HCT116 (cell line): ENCODE measurements around the gene TPRKB. TPM values are rescaled to one million over a fixed set of nuclear protein-coding genes. Genes with fewer than 3 reads are reported as not detected.
A peak's percentile ranks its signal among the peaks of the same experiment; 100 is the strongest.

ENCODE experiments used
- ATAC-seq: fragments of 200-7000 bp; cut with Tn5 transposase; 2 replicates; pipeline ENCODE4 v1.9.1; 2020; ENCODE audit warnings: mild to moderate bottlenecking, moderate library complexity
- BruUV-seq: library from RNA; stranded (reverse); fragments of 400-500 nt; replicated peaks from 2 replicates; lab custom pipeline; 2021; lab: Mats Ljungman, UMichigan
- CTCF ChIA-PET: fragments of 300-600 bp; sonication (Branson Sonifier 250); formaldehyde crosslinking; loops from one replicate; lab custom pipeline; 2021; ENCODE audit warnings: antibody characterized with exemption; lab: Charles Lee
- POLR2A ChIA-PET: fragments of 300-600, 350-600 bp; sonication (Branson Sonifier 250); formaldehyde crosslinking; loops from one replicate; lab custom pipeline; 2021; ENCODE audit warnings: antibody characterized with exemption; lab: Charles Lee
- RAD21 ChIA-PET, 2 experiments: fragments of 300-600 bp; sonication (Branson Sonifier 250); formaldehyde crosslinking; loops; one replicate each; lab custom pipeline; 2023; ENCODE audit warnings: low total read pairs in 2 of 2; ENCODE audit not compliant: uncharacterized antibody in 2 of 2, unreplicated experiment in 2 of 2, low non-redundant PET in 1 of 2; lab: Charles Lee
- DNase-seq: peaks from one replicate; pipeline ENCODE4 v3.0.0-alpha.2; 2010; ENCODE audit warnings: low read depth, low spot score
- H2AFZ ChIP-seq: fragments of 200-600 bp; shearing (Covaris generic), sonication (generic); 2 replicates; pipeline ENCODE4 v1.6.1; 2017; ENCODE audit warnings: low read depth, mixed run types, mixed read lengths, antibody characterized with exemption, low read length; ENCODE audit not compliant: poor library complexity, severe bottlenecking
- H3K27ac ChIP-seq: 2 replicates; pipeline ENCODE4 v1.5.1; 2012; ENCODE audit warnings: low read depth, low read length
- H3K27me3 ChIP-seq: fragments of 200-600 bp; sonication (generic); 2 replicates; pipeline ENCODE4 v1.6.1; 2016; ENCODE audit warnings: mixed run types, low read length, mixed read lengths; ENCODE audit not compliant: insufficient read depth
- H3K36me3 ChIP-seq, 2 experiments: fragments of 200-500 bp in 1 of 2; fragments of 200-600 bp in 1 of 2; sonication (Bioruptor generic) in 1 of 2; sonication (generic) in 1 of 2; 2 replicates each; pipeline versions ENCODE4 v1.5.1 to v1.6.1; 2014 to 2016; ENCODE audit warnings: low read length in 2 of 2, inconsistent platforms in 1 of 2, mixed read lengths in 1 of 2, mixed run types in 1 of 2; ENCODE audit not compliant: insufficient read depth in 2 of 2, control insufficient read depth in 1 of 2
- H3K4me1 ChIP-seq, 2 experiments: fragments of 200-600 bp in 1 of 2; sonication (generic) in 1 of 2; 2 replicates each; pipeline versions ENCODE4 v1.5.1 to v1.6.1; 2012 to 2017; ENCODE audit warnings: low read length in 2 of 2, inconsistent platforms in 1 of 2, mild to moderate bottlenecking in 1 of 2, mixed read lengths in 1 of 2, mixed run types in 1 of 2, moderate library complexity in 1 of 2; ENCODE audit not compliant: insufficient read depth in 2 of 2, control insufficient read depth in 1 of 2
- H3K4me2 ChIP-seq: fragments of 200-600 bp; sonication (generic); 2 replicates; pipeline ENCODE4 v1.6.1; 2017; ENCODE audit warnings: mixed run types, low read length, mixed read lengths
- H3K4me3 ChIP-seq, 2 experiments: fragments of 200-600 bp in 1 of 2; sonication (generic) in 1 of 2; replicated peaks in 1 of 2; 2 replicates each; pipeline ENCODE4 v1.5.1; 2011 to 2016; ENCODE audit warnings: low read length in 2 of 2, control low read depth in 1 of 2, low read depth in 1 of 2, mild to moderate bottlenecking in 1 of 2, mixed read lengths in 1 of 2, mixed run types in 1 of 2
- H3K79me2 ChIP-seq: fragments of 200-600 bp; sonication (generic); 2 replicates; pipeline ENCODE4 v1.6.1; 2017; ENCODE audit warnings: mild to moderate bottlenecking, mixed run types, low read length, moderate library complexity, mixed read lengths; ENCODE audit not compliant: insufficient read depth
- H3K9ac ChIP-seq: fragments of 200-600 bp; sonication (generic); 2 replicates; pipeline ENCODE4 v1.6.1; 2016; ENCODE audit warnings: low read length, mixed read lengths
- H3K9me2 ChIP-seq: fragments of 200-600 bp; sonication (generic), shearing (Covaris generic); 2 replicates; pipeline ENCODE4 v1.6.1; 2017; ENCODE audit warnings: mixed run types, mild to moderate bottlenecking, moderate library complexity; ENCODE audit not compliant: insufficient read depth
- H3K9me3 ChIP-seq, 2 experiments: fragments of 200-500 bp in 1 of 2; fragments of 200-600 bp in 1 of 2; sonication (Bioruptor generic) in 1 of 2; sonication (generic) in 1 of 2; 2 replicates each; pipeline ENCODE4 v1.6.1; 2014 to 2017; ENCODE audit warnings: low read length in 2 of 2, mixed read lengths in 2 of 2, inconsistent platforms in 1 of 2, low read depth in 1 of 2, mild to moderate bottlenecking in 1 of 2, mixed run types in 1 of 2, moderate library complexity in 1 of 2; ENCODE audit not compliant: control insufficient read depth in 1 of 2, insufficient read depth in 1 of 2
- H4K20me1 ChIP-seq: fragments of 200-600 bp; sonication (generic), shearing (Covaris generic); 2 replicates; pipeline ENCODE4 v1.6.1; 2017; ENCODE audit warnings: mixed run types, mild to moderate bottlenecking, moderate library complexity; ENCODE audit not compliant: insufficient read depth
- ATF3 ChIP-seq: IDR thresholded peaks from 2 replicates; pipeline ENCODE4 v1.6.1; 2012
- CEBPB ChIP-seq: IDR thresholded peaks from 2 replicates; pipeline ENCODE4 v1.6.1; 2012; ENCODE audit warnings: low read depth
- EZH2 ChIP-seq: fragments of 200-600 bp; sonication (generic); IDR thresholded peaks from 2 replicates; pipeline ENCODE4 v1.6.1; 2017; ENCODE audit warnings: antibody characterized with exemption, mixed run types
- EZH2phosphoT487 ChIP-seq: fragments of 200-600 bp; IDR thresholded peaks from 2 replicates; pipeline ENCODE4 v1.6.1; 2018; ENCODE audit warnings: antibody characterized with exemption, borderline replicate concordance
- FOSL1 ChIP-seq: IDR thresholded peaks from 2 replicates; pipeline ENCODE4 v1.6.1; 2012; ENCODE audit warnings: low read depth
- JUND ChIP-seq: IDR thresholded peaks from 2 replicates; pipeline ENCODE4 v1.6.1; 2012
- POLR2A ChIP-seq: IDR thresholded peaks from 2 replicates; pipeline ENCODE4 v1.7.0; 2011; ENCODE audit warnings: borderline replicate concordance; ENCODE audit not compliant: insufficient read depth, insufficient read length; ENCODE audit errors: extremely low read depth
- POLR2AphosphoS5 ChIP-seq: IDR thresholded peaks from 2 replicates; pipeline ENCODE4 v1.6.1; 2011; ENCODE audit warnings: mild to moderate bottlenecking, low read depth, low read length, moderate library complexity
- REST ChIP-seq: IDR thresholded peaks from 2 replicates; pipeline ENCODE4 v1.6.1; 2012; ENCODE audit warnings: low read depth
- SIN3A ChIP-seq: IDR thresholded peaks from 2 replicates; pipeline ENCODE4 v1.6.1; 2012; ENCODE audit warnings: low read depth
- SP1 ChIP-seq: IDR thresholded peaks from 2 replicates; pipeline ENCODE4 v1.6.1; 2012; ENCODE audit warnings: low read depth
- SRF ChIP-seq: IDR thresholded peaks from 2 replicates; pipeline ENCODE4 v1.6.1; 2012; ENCODE audit warnings: low read depth
- TCF7L2 ChIP-seq: IDR thresholded peaks from 2 replicates; pipeline ENCODE4 v1.7.0; 2011; ENCODE audit warnings: borderline replicate concordance, inconsistent platforms; ENCODE audit not compliant: insufficient read depth, insufficient read length; ENCODE audit errors: extremely low read depth
- YY1 ChIP-seq: IDR thresholded peaks from 2 replicates; pipeline ENCODE4 v1.6.1; 2011; ENCODE audit warnings: low read length, low read depth, moderate library complexity, mild to moderate bottlenecking; ENCODE audit not compliant: insufficient replicate concordance; ENCODE audit errors: extremely low read depth
- ZFX ChIP-seq: fragments of 450-650 bp; IDR thresholded peaks from 2 replicates; pipeline ENCODE4 v1.6.1; 2017
- ZNF274 ChIP-seq: fragments of 200-500 bp; sonication (Bioruptor generic); IDR thresholded peaks from 2 replicates; pipeline ENCODE4 v1.6.1; 2014; ENCODE audit warnings: mild to moderate bottlenecking, low read depth, low read length, inconsistent platforms
- intact Hi-C: fragments of 100-400 bp; cut with micrococcal nuclease; formaldehyde crosslinking; loops from 2 replicates; pipeline ENCODE4 v1.10.0; 2022
- total RNA-seq: library from RNA; stranded (reverse); gene quantifications from one replicate; pipeline ENCODE4 v1.2.1, GENCODE V29; 2021; ENCODE audit not compliant: unreplicated experiment

The TPRKB gene
- total RNA-seq, 1 experiment from 2014 or later: 42.5 TPM

GRCh38 chr2:73728711-73729110 is 8.4 kb downstream of the TPRKB start:
- no peaks in the 10 kb centered on the region for H3K79me2 ChIP-seq
- no peak overlapping the region for H3K4me3 ChIP-seq
- H3K27me3 ChIP-seq: no peaks in the 10 kb centered on the region
- no peak for TF ChIP-seq ZFX
- TF ChIP-seq EZH2phosphoT487: no peak
- no peak for TF ChIP-seq ZNF274
- TF ChIP-seq SRF: no peak
- TF ChIP-seq YY1: no peak
- no peak for TF ChIP-seq SP1
- TF ChIP-seq FOSL1: no peak
- no peak for TF ChIP-seq TCF7L2
- no peak for TF ChIP-seq CEBPB
- no peak for TF ChIP-seq POLR2A
- no peak for TF ChIP-seq JUND
- no peak for TF ChIP-seq SIN3A
- no peak overlapping the region for H3K9ac ChIP-seq
- H3K4me1 ChIP-seq: no peaks in the 10 kb centered on the region
- no peak overlapping the region for H3K4me2 ChIP-seq
- intact Hi-C loops: no loop called here
- POLR2A ChIA-PET: no interaction called here
- H2AFZ ChIP-seq: no peak overlapping the region
- H3K27ac ChIP-seq: no peak overlapping the region
- BruUV-seq: no TSS peak
- RAD21 ChIA-PET: no interaction called here
- H3K9me3 ChIP-seq: no peaks in the 10 kb centered on the region
- ATAC-seq (no peak), DNase-seq (no peak)
- CTCF ChIA-PET: no interaction called here
- H4K20me1 ChIP-seq: no peaks in the 10 kb centered on the region
- no peaks in the 10 kb centered on the region for H3K9me2 ChIP-seq
- peaks cover 14 to 17% of the 10 kb centered on the region in 2 experiments; a peak in 3 of 4 replicates for H3K36me3 ChIP-seq

- BruUV-seq: no TSS peak
- H3K36me3 ChIP-seq: peaks cover 9 to 17% of the 10 kb centered on the region in 2 experiments; a peak in 3 of 4 replicates
- no peak for TF ChIP-seq FOSL1
- no peak for TF ChIP-seq REST
- TF ChIP-seq ATF3: no peak
- TF ChIP-seq EZH2: no peak
- no peak for TF ChIP-seq JUND
- no peak for TF ChIP-seq POLR2AphosphoS5
- TF ChIP-seq TCF7L2: no peak
- no peak for TF ChIP-seq ZNF274
- TF ChIP-seq, all 23 proteins: peak for 0
- H3K27me3 ChIP-seq: no peaks in the 10 kb centered on the region
- CTCF ChIA-PET: no interaction called here
- no peak overlapping the region for H3K27ac ChIP-seq
- H3K9ac ChIP-seq: no peak overlapping the region
- intact Hi-C loops: no loop called here
- DNase-seq (no peak), ATAC-seq (0 out of 2 replicates have a peak, but pooled peaks have one; percentile 17)
- no peak overlapping the region for H2AFZ ChIP-seq
- no peaks in the 10 kb centered on the region for H3K79me2 ChIP-seq
- no peaks in the 10 kb centered on the region for H3K9me3 ChIP-seq
- no peaks in the 10 kb centered on the region for H3K4me1 ChIP-seq
- RAD21 ChIA-PET: no interaction called here
- no peak overlapping the region for H3K4me3 ChIP-seq
- no peaks in the 10 kb centered on the region for H3K9me2 ChIP-seq
- no peak overlapping the region for H3K4me2 ChIP-seq
- no peaks in the 10 kb centered on the region for H4K20me1 ChIP-seq
- POLR2A ChIA-PET: no interaction called here
These were observed 9.1 kb downstream of the TPRKB start for GRCh38 chr2:73728043-73728442.
